Dedifferentiated amniotic fluid mesenchymal stem cell (primary cell): ENCODE results near the gene CCDC177.
"Not testable (repeated sequence)": the region's sequence is repeated elsewhere in the genome, so short reads cannot be mapped to it uniquely, and the experiment has no call there.

Experiments
- DNase-seq: peaks from one replicate; pipeline ENCODE4 v3.0.0-alpha.2; 2016; ENCODE audit errors: extremely low spot score

Gene CCDC177

GRCh38 chr14:69599431-69599830, 24.8 kb upstream of the CCDC177 start:
- DNase-seq = not testable (repeated sequence)

- DNase-seq = no peak
These were observed 20.7 kb upstream of the CCDC177 start for GRCh38 chr14:69595336-69595735.

GRCh38 chr14:69594846-69595245, 20.2 kb upstream of the CCDC177 start:
- DNase-seq = no peak

- DNase-seq = peak; percentile 83
These were observed 18.5 kb upstream of the CCDC177 start for GRCh38 chr14:69593018-69593677.

GRCh38 chr14:69591317-69591716, 16.6 kb upstream of the CCDC177 start:
- DNase-seq = no peak

GRCh38 chr14:69587389-69587788, 12.7 kb upstream of the CCDC177 start:
- no peak for DNase-seq

- DNase-seq = no peak
These were observed 11.7 kb upstream of the CCDC177 start for GRCh38 chr14:69586404-69586803.

GRCh38 chr14:69584389-69584788, 9.7 kb upstream of the CCDC177 start:
- DNase-seq = no peak

- DNase-seq = no peak
These were observed 8.2 kb upstream of the CCDC177 start for GRCh38 chr14:69582829-69583228.

GRCh38 chr14:69582212-69582611, 7.5 kb upstream of the CCDC177 start:
- no peak for DNase-seq

- DNase-seq = no peak
These were observed 6.8 kb upstream of the CCDC177 start for GRCh38 chr14:69581316-69581935.

- no peak for DNase-seq
These were observed 5.4 kb upstream of the CCDC177 start for GRCh38 chr14:69580009-69580577.

- no peak for DNase-seq
These were observed 4.8 kb upstream of the CCDC177 start for GRCh38 chr14:69579476-69579875.

GRCh38 chr14:69574954-69575295, 254 bp upstream of the CCDC177 start:
- DNase-seq = no peak

GRCh38 chr14:69573831-69574262, 824 bp downstream of the CCDC177 start:
- DNase-seq = no peak

GRCh38 chr14:69573205-69573830, 1.4 kb downstream of the CCDC177 start:
- no peak for DNase-seq

GRCh38 chr14:69572841-69573135, 1.9 kb downstream of the CCDC177 start:
- DNase-seq = no peak

- DNase-seq = no peak
These were observed 2.4 kb downstream of the CCDC177 start for GRCh38 chr14:69572030-69572840.

GRCh38 chr14:69571449-69572029, 3.1 kb downstream of the CCDC177 start:
- no peak for DNase-seq

GRCh38 chr14:69570836-69571330, 3.8 kb downstream of the CCDC177 start:
- DNase-seq = no peak

GRCh38 chr14:69569859-69570258, 4.8 kb downstream of the CCDC177 start:
- no peak for DNase-seq

- DNase-seq = no peak
These were observed 7.1 kb downstream of the CCDC177 start for GRCh38 chr14:69567563-69567962.
